ENCODE data around the gene TSSK6.

Gene TSSK6

GRCh38 chr19:19508217-19508616 lies 7.1 kb downstream of the TSSK6 start:
- FAIRE-seq, result no peak

GRCh38 chr19:19507354-19507753 lies 8.0 kb downstream of the TSSK6 start:
- no peak for TF ChIP-seq POLR2AphosphoS5 (IDR thresholded peaks at IDR 0.05; ENCODE audit: low read depth, low read length)
- TF ChIP-seq TAF1 (IDR thresholded peaks at IDR 0.05; ENCODE audit: borderline replicate concordance, low read depth, low read length), result no peak
- TF ChIP-seq POLR2A (IDR thresholded peaks at IDR 0.05; ENCODE audit: low read depth, low read length), result no peak
- DNase-seq (ENCODE audit: insufficient read length), result no peak
- no peak for FAIRE-seq

More at GRCh38 chr19:19508217-19508616, 7.1 kb downstream of the TSSK6 start:
- DNase-seq (ENCODE audit: insufficient read length), result no peak
- TF ChIP-seq POLR2AphosphoS5 (IDR thresholded peaks at IDR 0.05; ENCODE audit: low read depth, low read length) (no peak), TAF1 (IDR thresholded peaks at IDR 0.05; ENCODE audit: borderline replicate concordance, low read depth, low read length) (no peak), POLR2A (IDR thresholded peaks at IDR 0.05; ENCODE audit: low read depth, low read length) (no peak)

- FAIRE-seq (no peak), DNase-seq (ENCODE audit: insufficient read length) (no peak)
- TF ChIP-seq POLR2AphosphoS5 (IDR thresholded peaks at IDR 0.05; ENCODE audit: low read depth, low read length) (no peak), POLR2A (IDR thresholded peaks at IDR 0.05; ENCODE audit: low read depth, low read length) (no peak), TAF1 (IDR thresholded peaks at IDR 0.05; ENCODE audit: borderline replicate concordance, low read depth, low read length) (no peak)
Measured at GRCh38 chr19:19506592-19506991, 8.8 kb downstream of the TSSK6 start.

- TF ChIP-seq TAF1 (IDR thresholded peaks at IDR 0.05; ENCODE audit: borderline replicate concordance, low read depth, low read length) (no peak), POLR2A (IDR thresholded peaks at IDR 0.05; ENCODE audit: low read depth, low read length) (no peak), POLR2AphosphoS5 (IDR thresholded peaks at IDR 0.05; ENCODE audit: low read depth, low read length) (no peak)
- FAIRE-seq, result no peak
Measured at GRCh38 chr19:19505669-19506326, 9.6 kb downstream of the TSSK6 start.

GRCh38 chr19:19504754-19505668 lies 10.3 kb downstream of the TSSK6 start:
- FAIRE-seq (no peak), DNase-seq (ENCODE audit: insufficient read length) (no peak)
- TF ChIP-seq TAF1 (IDR thresholded peaks at IDR 0.05; ENCODE audit: borderline replicate concordance, low read depth, low read length) (no peak), POLR2A (IDR thresholded peaks at IDR 0.05; ENCODE audit: low read depth, low read length) (no peak), POLR2AphosphoS5 (IDR thresholded peaks at IDR 0.05; ENCODE audit: low read depth, low read length) (no peak)

More at GRCh38 chr19:19505669-19506326, 9.6 kb downstream of the TSSK6 start:
- no peak for DNase-seq (ENCODE audit: insufficient read length)

GRCh38 chr19:19502808-19503602 lies 12.3 kb downstream of the TSSK6 start:
- FAIRE-seq (no peak), DNase-seq (ENCODE audit: insufficient read length) (no peak)

GRCh38 chr19:19502281-19502680 lies 13.1 kb downstream of the TSSK6 start:
- FAIRE-seq (no peak), DNase-seq (ENCODE audit: insufficient read length) (no peak)
- TF ChIP-seq TAF1 (IDR thresholded peaks at IDR 0.05; ENCODE audit: borderline replicate concordance, low read depth, low read length) (no peak), POLR2AphosphoS5 (IDR thresholded peaks at IDR 0.05; ENCODE audit: low read depth, low read length) (no peak), POLR2A (IDR thresholded peaks at IDR 0.05; ENCODE audit: low read depth, low read length) (no peak)

More at GRCh38 chr19:19502808-19503602, 12.3 kb downstream of the TSSK6 start:
- TF ChIP-seq POLR2A (IDR thresholded peaks at IDR 0.05; ENCODE audit: low read depth, low read length) (no peak), TAF1 (IDR thresholded peaks at IDR 0.05; ENCODE audit: borderline replicate concordance, low read depth, low read length) (no peak), POLR2AphosphoS5 (IDR thresholded peaks at IDR 0.05; ENCODE audit: low read depth, low read length) (no peak)

- no peak for FAIRE-seq
Measured at GRCh38 chr19:19501798-19502197, 13.6 kb downstream of the TSSK6 start.

GRCh38 chr19:19500975-19501644 lies 14.2 kb downstream of the TSSK6 start:
- DNase-seq (ENCODE audit: insufficient read length) (no peak), FAIRE-seq (no peak)
- TF ChIP-seq TAF1 (IDR thresholded peaks at IDR 0.05; ENCODE audit: borderline replicate concordance, low read depth, low read length) (no peak), POLR2A (IDR thresholded peaks at IDR 0.05; ENCODE audit: low read depth, low read length) (no peak), POLR2AphosphoS5 (IDR thresholded peaks at IDR 0.05; ENCODE audit: low read depth, low read length) (no peak)

More at GRCh38 chr19:19501798-19502197, 13.6 kb downstream of the TSSK6 start:
- TF ChIP-seq POLR2A (IDR thresholded peaks at IDR 0.05; ENCODE audit: low read depth, low read length) (no peak), TAF1 (IDR thresholded peaks at IDR 0.05; ENCODE audit: borderline replicate concordance, low read depth, low read length) (no peak), POLR2AphosphoS5 (IDR thresholded peaks at IDR 0.05; ENCODE audit: low read depth, low read length) (no peak)
- DNase-seq (ENCODE audit: insufficient read length), result no peak

- TF ChIP-seq POLR2A (IDR thresholded peaks at IDR 0.05; ENCODE audit: low read depth, low read length), result no peak
- TF ChIP-seq TAF1 (IDR thresholded peaks at IDR 0.05; ENCODE audit: borderline replicate concordance, low read depth, low read length), result no peak
- TF ChIP-seq POLR2AphosphoS5 (IDR thresholded peaks at IDR 0.05; ENCODE audit: low read depth, low read length), result no peak
- FAIRE-seq (no peak), DNase-seq (ENCODE audit: insufficient read length) (no peak)
Measured at GRCh38 chr19:19499272-19499995, 15.9 kb downstream of the TSSK6 start.
